Right lobe of liver (tissue), 6 donors: Measurements from ENCODE around the gene PILRA. TPM values are rescaled to one million over a fixed set of nuclear protein-coding genes. Genes with fewer than 3 reads are reported as not detected.

Experiments used
- ATAC-seq, 4 donors: fragments of 200-7000 bp; cut with Tn5 transposase; one replicate each; pipeline ENCODE4 v1.9.1; 2020; ENCODE audit warnings: mild to moderate bottlenecking in 4 of 4, moderate library complexity in 4 of 4
- DNase-seq, 3 donors: peaks; one replicate each; pipeline ENCODE4 v3.0.0-alpha.2; 2020
- H3K27ac ChIP-seq, 3 donors: fragments of 200-600 bp; one replicate each; pipeline ENCODE4 v1.8.0; 2022
- H3K27me3 ChIP-seq, 2 donors: fragments of 200-600 bp; one replicate each; pipeline ENCODE4 v1.8.0; 2022
- H3K36me3 ChIP-seq, 4 donors: fragments of 200-600 bp; sonication (generic) in 1 of 4; one replicate each; pipeline versions ENCODE4 v1.5.1 to v1.8.0; 2017 to 2022; ENCODE audit warnings: control low read depth in 1 of 4
- H3K4me1 ChIP-seq, 4 donors: fragments of 200-600 bp; sonication (generic) in 1 of 4; one replicate each; pipeline versions ENCODE4 v1.5.1 to v1.8.0; 2017 to 2022; ENCODE audit warnings: control low read depth in 1 of 4
- H3K4me3 ChIP-seq, 3 donors: fragments of 200-600 bp; one replicate each; pipeline ENCODE4 v1.8.0; 2022
- H3K9me3 ChIP-seq, 4 donors: fragments of 200-600 bp; sonication (generic) in 1 of 4; one replicate each; pipeline versions ENCODE4 v1.5.1 to v1.8.0; 2017 to 2022; ENCODE audit warnings: control low read depth in 1 of 4
- POLR2A ChIP-seq: fragments of 450-650 bp; IDR thresholded peaks from one replicate; pipeline ENCODE4 v1.6.1; 2017; ENCODE audit warnings: antibody characterized with exemption, mild to moderate bottlenecking
- WGBS: methylation state at CpG from one replicate; pipeline ENCODE4 v1.1.6; 2018; ENCODE audit warnings: low coverage, low lambda C conversion rate; ENCODE audit not compliant: insufficient coverage; ENCODE audit errors: missing lambda C conversion rate; 5-methylcytosine and 5-hydroxymethylcytosine counted together
- intact Hi-C, 2 donors: fragments of 100-400 bp; cut with DNase I; formaldehyde crosslinking; loops; one replicate each; pipeline versions ENCODE4 v1.11.2 to v1.14.1; 2022
- total RNA-seq, 6 experiments: library from RNA; depleted of rRNA in 2 of 6; stranded (reverse); fragments of >200 nt in 2 of 6; fragmentation: NEBNext Ultra II Directional in 3 of 6; extraction: Animal tissue kit (Norgen Biotek cat#: 25700) in 3 of 6; gene quantifications; one replicate each; pipeline versions ENCODE4 v1.1.0 to v1.2.4, GENCODE V29; 2016 to 2023
- TF ChIP-seq, protein P1 (sequence below), 4 donors: fragments of 200-600 bp in 3 of 4; fragments of 450-650 bp in 1 of 4; IDR thresholded peaks; one replicate each; pipeline versions ENCODE4 v1.5.1 to v1.8.0; 2016 to 2022; ENCODE audit warnings: antibody characterized with exemption in 4 of 4, mild to moderate bottlenecking in 2 of 4
- donor health status: DM: no; HTN: yes; CAD: no.
- donor health status: DM: no; HTN: no; CAD: no.
- donor health status: DM: no; HTN: no; CAD: no.
- donor health status: DM: no; HTN: yes; CAD: no.
- donor health status: DM: no; HTN: yes; CAD: no.

PILRA gene
- total RNA-seq, 6 experiments from 2014 or later: 1.4 to 7.1 (median 4.0) TPM

DNA sequence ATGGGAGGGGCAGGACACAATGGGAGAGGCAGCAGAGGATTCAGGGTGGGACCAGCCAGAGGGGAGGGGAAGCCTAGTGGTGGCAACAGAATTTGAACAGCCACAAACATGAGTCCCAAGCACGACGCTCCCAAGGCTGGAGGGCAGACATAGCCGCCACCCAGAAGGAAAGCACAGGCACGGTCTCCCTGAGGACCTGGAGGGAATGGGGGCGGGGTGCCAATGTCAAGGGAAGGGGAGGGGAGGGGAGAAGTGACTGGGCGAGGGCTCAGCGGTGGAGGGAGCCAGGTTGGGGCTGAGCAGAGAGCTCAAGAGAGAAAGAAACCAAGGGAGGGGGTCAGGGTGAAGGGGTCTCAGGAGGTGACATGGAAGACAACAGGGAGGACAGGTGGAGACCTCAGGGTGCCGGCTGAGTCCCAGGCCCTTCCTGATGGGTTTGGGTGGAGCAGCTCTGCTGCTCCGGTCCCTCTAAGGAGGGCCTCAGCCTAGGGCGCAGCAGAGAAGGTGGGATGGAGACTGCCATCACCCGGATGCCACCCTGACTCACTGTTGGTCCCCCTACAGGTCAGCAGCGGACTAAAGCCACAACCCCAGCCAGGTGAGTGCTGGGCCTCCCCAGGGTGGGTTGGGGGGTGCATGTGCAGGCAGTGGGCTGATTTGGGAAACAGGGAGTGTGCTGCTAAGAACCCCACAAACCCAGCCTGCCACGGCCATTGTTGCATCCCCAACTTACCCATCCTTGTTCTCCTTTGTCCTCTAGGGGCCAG is 24.2 kb downstream of the PILRA start:
- no peak for TF ChIP-seq POLR2A
- intact Hi-C loops: no loop called here
- Histone ChIP-seq H3K27me3 (no peaks in the 10 kb centered on the region), H3K36me3 (no peaks in the 10 kb centered on the region), H3K4me1 (no peaks in the 10 kb centered on the region), H3K4me3 (no peak overlapping the region), H3K9me3 (no peaks in the 10 kb centered on the region), H3K27ac (no peak overlapping the region)
- ATAC-seq (peak in 2 of 4 donors; percentile 17 to 42), DNase-seq (no peak)
- WGBS: 55% methylated on average over 8 of the region's 13 CpGs

DNA sequence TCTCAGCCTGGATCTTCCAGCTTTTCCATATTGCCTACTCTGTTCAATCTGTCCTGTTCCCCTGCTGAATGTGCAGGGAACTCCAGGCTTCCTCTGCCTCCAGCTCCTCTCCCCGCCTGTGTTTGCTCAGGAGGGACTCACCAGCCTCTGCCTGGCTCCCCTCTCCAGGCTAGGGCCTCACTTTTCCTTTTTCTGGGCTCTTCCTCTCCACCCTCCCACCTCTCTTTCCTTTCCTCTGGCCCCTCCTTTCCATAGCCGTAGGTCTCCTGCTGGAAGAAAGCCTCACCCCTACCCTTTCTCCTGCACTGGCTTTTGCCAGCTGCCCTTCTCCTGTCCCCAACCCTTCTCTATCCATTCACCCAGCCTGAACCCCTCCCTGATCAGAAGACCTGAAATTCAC is 25.0 kb downstream of the PILRA start:
- Histone ChIP-seq H3K4me3 (no peak overlapping the region), H3K4me1 (no peaks in the 10 kb centered on the region), H3K27me3 (no peaks in the 10 kb centered on the region), H3K36me3 (no peaks in the 10 kb centered on the region), H3K27ac (no peak overlapping the region), H3K9me3 (no peaks in the 10 kb centered on the region)
- DNase-seq (no peak), ATAC-seq (no peak)
- intact Hi-C loops: no loop called here
- TF ChIP-seq POLR2A: no peak
- TF ChIP-seq, protein P1, sequence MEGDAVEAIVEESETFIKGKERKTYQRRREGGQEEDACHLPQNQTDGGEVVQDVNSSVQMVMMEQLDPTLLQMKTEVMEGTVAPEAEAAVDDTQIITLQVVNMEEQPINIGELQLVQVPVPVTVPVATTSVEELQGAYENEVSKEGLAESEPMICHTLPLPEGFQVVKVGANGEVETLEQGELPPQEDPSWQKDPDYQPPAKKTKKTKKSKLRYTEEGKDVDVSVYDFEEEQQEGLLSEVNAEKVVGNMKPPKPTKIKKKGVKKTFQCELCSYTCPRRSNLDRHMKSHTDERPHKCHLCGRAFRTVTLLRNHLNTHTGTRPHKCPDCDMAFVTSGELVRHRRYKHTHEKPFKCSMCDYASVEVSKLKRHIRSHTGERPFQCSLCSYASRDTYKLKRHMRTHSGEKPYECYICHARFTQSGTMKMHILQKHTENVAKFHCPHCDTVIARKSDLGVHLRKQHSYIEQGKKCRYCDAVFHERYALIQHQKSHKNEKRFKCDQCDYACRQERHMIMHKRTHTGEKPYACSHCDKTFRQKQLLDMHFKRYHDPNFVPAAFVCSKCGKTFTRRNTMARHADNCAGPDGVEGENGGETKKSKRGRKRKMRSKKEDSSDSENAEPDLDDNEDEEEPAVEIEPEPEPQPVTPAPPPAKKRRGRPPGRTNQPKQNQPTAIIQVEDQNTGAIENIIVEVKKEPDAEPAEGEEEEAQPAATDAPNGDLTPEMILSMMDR (IDR thresholded peaks at IDR 0.05): no peak
- 67% methylated on average over 1 of the region's 2 CpGs for WGBS

DNA sequence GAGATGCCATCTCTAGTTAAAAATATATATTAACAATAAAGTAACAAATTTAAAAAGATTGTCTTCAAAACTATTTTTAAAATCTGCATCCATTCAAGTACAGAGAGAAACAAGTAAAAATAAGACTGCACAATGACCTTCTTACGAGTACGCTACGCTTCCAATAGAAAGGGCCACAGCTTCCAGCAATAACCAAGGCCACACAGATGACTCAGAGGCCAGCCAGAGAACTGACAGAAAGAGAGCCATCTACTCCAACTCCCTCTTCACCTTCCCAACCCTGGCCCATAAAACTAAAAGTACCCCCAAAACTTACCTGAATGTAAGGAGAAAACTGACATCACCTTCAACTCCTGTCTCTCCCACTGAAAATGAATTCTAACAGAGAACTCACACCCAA is 26.8 kb downstream of the PILRA start:
- no peak for ATAC-seq
- intact Hi-C loops: no loop called here
- WGBS: 95% methylated on average over 3 of the region's 3 CpGs
- H3K4me1 ChIP-seq: no peaks in the 10 kb centered on the region
- no peaks in the 10 kb centered on the region for H3K36me3 ChIP-seq
- DNase-seq: no peak
- no peak overlapping the region for H3K4me3 ChIP-seq
- H3K27me3 ChIP-seq: no peaks in the 10 kb centered on the region
- no peak for TF ChIP-seq POLR2A
- TF ChIP-seq, protein P1 (IDR thresholded peaks at IDR 0.05): no peak
- H3K9me3 ChIP-seq: no peaks in the 10 kb centered on the region
- no peak overlapping the region for H3K27ac ChIP-seq

DNA sequence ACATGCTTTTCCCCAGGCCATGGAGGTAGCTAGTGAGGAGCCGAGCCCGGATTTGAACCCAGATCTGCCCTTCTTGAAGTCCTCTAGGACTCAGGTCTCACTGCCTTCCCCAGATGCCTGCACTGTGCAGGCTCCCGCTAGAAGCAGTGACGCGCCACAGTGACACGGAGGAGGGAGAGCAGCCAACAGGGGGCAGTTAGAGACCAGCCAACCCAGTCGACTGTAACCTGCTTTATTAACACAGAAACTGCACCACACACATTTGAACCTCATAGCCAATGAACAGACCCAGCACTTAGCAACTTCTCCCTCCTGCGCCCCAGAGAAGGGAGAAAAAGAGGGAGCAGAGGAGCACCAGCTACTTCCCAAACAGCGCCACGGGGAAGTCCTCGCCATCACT is 27.4 kb downstream of the PILRA start:
- WGBS: 96% methylated on average over 5 of the region's 11 CpGs
- Histone ChIP-seq H3K4me1 (no peaks in the 10 kb centered on the region), H3K27me3 (no peaks in the 10 kb centered on the region), H3K36me3 (no peaks in the 10 kb centered on the region), H3K9me3 (no peaks in the 10 kb centered on the region), H3K4me3 (no peak overlapping the region), H3K27ac (no peak overlapping the region)
- intact Hi-C loops: no loop called here
- DNase-seq: no peak
- peak in 3 of 4 donors; percentile 26 to 62 (median 32) for ATAC-seq
- TF ChIP-seq POLR2A: no peak
- TF ChIP-seq, protein P1 (IDR thresholded peaks at IDR 0.05): no peak

DNA sequence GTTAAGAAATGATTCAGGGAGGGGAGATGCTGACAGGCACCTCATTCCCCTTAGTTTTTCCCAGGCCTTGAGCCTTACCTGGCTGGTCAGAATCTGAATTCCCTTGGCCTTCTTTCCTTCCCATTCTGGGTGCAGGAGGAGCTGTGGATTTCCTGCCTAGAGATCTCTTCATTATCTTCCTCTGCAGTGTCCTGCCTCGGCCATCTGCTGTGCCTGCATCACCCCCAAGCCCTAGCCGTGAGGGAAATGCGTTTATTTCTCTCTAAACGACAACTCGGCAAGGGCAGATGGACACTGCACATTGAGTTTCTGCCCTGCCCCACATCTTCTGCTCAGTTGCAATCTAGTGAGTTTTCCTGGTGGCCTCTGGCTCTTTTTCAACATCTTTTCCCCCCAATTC is 28.5 kb downstream of the PILRA start:
- H3K27ac ChIP-seq: no peak overlapping the region
- no peaks in the 10 kb centered on the region for H3K27me3 ChIP-seq
- no peaks in the 10 kb centered on the region for H3K9me3 ChIP-seq
- H3K4me3 ChIP-seq: no peak overlapping the region
- H3K36me3 ChIP-seq: no peaks in the 10 kb centered on the region
- TF ChIP-seq, protein P1 (IDR thresholded peaks at IDR 0.05): no peak
- TF ChIP-seq POLR2A: no peak
- H3K4me1 ChIP-seq: no peaks in the 10 kb centered on the region
- ATAC-seq (no peak), DNase-seq (no peak)
- intact Hi-C loops: no loop called here
- 80% methylated on average over 5 of the region's 5 CpGs for WGBS
